ENCODE data around the gene ZNF609.
"Not testable (repeated sequence)": the region's sequence is repeated elsewhere in the genome, so short reads cannot be mapped to it uniquely, and the experiment has no call there.

The ZNF609 gene

DNA sequence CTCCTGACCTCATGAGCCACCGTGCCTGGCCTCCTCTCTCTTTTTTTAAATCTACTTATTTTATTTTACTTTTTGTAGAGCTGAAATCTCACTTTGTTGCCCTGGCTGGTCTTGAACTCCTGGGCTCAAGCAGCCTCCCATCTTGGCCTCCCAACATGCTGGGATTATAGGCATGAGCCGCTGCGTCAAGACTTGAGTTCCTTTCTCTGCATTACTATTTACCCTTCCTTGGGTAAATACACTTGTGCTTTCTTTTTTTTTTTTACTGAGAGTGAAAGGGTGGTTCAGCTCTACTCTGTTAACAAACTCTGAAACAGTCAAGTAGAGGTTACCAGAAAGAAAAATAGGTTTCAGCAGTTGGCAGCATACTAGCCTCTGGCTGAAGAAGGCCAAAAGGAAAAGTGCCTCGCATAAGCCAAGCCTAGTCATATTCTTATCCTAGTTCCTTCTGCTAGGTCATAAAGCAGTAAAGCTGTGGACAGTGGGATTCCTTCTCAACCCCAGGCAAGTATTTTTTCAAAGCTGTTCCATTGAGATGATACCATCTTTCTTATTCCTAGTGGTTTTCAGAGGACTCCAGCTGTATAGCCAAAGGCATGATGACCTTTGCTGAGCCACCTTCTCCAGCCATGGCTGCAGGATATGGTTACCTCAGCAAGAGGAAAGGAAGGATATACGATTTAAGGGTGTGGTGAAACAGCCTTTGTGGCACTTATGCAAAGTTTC is 179.9 kb downstream of the ZNF609 start:
- DNase-seq (ENCODE audit: extremely low read depth in 1 of 2, low read depth in 1 of 2), result no peak

DNA sequence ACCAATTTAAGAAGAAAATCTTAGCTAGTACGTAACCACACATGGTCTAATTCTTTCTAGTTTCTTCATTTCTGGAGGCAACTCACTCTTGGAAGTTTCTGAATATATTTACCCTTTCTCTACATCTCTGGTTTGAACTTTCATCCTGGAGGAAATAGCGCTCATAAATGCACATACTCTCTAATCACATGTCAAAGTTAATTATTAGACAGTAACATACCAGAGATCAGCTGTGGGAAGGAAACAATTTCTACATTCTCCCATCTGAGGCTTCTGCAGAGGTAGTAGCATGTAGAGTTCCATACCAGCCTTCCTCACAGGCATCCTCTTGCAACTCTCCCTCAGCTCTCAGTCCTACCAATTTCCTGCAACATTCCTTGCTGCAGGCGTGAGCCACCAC is 182.5 kb downstream of the ZNF609 start:
- no peak for DNase-seq (ENCODE audit: extremely low read depth in 1 of 2, low read depth in 1 of 2)

DNA sequence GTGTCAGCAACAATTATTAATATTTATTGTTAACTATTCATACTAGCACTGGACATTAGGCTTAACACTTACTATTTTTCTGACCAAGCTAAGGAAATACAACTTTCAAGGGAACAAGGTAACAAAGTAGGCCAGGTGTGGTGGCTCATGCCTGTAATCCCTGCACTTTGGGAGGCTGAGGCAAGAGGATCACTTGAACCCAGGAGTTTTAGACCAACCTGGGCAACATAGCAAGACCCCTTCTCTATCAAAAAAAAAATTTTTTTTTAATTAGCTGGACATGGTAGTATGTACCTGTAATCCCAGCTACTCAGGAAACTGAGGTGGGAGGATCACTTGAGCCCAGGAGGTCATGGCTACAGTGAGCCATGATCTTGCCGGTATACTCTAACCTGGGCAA is 183.3 kb downstream of the ZNF609 start:
- no peak for DNase-seq (ENCODE audit: extremely low read depth in 1 of 2, low read depth in 1 of 2)

DNA sequence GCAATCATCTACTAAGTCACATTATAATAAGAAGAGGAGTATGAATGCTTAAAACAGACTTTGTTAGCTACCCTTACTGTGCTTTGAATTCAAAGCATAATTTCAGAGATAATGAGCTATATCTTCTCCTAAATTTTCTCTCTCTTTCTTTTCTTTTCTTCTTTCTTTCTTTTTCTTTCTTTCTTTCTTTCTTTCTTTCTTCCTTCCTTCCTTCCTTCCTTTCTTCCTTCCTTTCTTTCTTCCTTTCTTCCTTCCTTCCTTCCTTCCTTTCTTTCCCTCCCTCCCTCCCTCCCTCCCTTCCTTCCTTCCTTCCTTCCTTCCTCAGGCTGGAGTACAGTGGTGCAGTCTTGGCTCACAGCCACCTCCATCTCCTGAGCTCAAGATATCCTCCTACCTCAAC is 184.4 kb downstream of the ZNF609 start:
- DNase-seq (ENCODE audit: extremely low read depth in 1 of 2, low read depth in 1 of 2), result not testable (repeated sequence)

DNA sequence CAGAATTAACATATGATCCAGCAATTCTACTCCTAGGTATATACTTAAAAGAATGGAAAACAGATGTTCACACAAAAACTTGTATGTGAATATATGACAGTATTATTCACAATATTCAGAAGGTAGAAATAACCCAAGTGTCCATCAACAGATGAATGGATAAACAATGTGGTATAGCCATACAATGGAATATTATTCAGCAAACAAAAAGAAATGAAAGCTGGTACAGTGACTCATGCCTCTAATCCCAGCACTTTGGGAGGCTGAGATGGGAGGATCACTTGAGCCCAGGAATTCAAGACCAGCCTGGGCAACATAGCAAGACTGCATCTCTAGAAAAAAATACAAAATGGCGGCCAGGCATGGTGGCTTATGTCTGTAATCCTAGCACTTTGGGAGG is 185.6 kb downstream of the ZNF609 start:
- no peak for DNase-seq (ENCODE audit: extremely low read depth in 1 of 2, low read depth in 1 of 2)

DNA sequence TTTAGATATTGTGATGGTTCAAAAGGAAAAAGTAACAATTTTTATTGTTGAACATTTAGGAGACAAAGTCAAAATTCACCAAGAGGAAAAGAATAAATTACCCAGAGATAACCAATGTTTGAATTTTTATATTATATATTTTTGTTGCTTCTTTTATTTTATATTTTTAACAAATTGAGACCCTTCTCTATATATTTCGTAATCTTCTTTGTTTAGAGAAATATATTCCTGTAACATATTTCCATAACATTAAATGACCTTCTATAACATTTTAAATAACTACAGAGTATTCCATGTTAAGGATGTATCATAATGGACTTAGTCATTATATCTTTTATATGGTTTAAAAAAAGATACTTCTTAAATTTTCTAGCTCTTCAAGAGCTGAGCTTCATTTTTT is 187.0 kb downstream of the ZNF609 start:
- DNase-seq (ENCODE audit: extremely low read depth in 1 of 2, low read depth in 1 of 2), result no peak

DNA sequence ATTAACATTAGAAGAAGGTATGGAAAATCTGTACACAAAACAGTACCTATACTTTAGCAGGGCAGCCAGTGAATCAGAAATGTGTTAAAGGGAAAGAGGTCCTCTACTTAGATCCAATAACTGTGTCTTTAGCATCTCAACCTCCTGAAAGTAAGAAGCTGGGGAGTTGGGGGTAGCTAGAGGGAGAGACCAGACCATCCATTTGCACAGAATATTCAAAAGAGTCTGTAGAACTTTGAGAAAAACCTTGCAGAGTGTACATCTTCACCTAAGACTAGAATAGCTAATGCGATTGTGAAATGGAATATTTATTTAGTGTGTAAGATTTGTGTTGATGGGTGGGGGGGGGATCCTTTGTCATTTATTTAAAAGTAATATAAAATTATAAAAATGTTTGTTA is 190.2 kb downstream of the ZNF609 start:
- no peak for DNase-seq (ENCODE audit: extremely low read depth in 1 of 2, low read depth in 1 of 2)

DNA sequence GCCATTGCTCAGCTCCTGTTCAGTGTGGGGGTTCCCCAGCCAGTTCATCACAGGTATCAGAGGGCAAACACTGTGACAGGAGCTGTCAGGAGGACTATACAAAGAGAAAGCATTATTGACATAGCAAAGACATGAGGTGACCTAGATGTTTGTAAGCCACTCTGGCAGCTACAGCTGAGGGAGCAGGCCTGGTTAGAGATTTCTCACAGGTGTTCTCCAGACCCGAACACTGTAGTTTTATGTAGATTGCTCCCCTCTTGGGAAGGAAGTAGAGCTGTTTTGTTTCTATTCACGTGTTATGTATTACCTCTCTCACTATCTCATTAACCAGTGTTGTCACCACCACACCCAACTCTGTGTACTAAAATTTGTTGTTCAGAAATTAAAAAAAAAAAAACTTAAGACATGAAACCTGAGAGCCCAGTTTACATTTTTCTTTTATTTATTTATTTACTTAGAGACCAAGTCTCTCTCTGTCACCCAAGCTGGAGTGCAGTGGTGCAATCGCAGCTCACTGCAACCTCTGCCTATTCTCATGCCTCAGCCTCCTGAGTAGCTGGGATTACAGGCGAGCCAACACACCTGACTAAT is 191.3 kb downstream of the ZNF609 start:
- no peak for DNase-seq (ENCODE audit: extremely low read depth in 1 of 2, low read depth in 1 of 2)

DNA sequence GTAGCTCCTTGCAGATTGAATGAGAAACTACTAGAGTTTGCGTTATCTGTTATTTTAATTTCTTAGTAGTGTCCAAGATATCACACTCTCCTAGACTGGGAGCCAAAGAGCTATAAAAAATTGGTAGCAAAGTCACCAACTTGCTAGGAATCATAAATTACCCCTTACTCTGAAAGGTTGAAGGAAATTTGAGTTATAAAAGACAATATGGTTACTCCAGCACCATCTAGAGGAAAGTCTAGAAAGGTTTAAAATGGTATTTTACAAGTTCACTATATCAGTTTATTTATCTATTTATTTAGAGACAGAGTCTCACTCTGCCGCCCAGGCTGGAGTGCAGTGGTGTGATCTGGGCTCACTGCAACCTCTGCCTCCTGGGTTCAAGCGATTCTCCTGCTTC is 193.4 kb downstream of the ZNF609 start:
- no peak for DNase-seq (ENCODE audit: extremely low read depth in 1 of 2, low read depth in 1 of 2)

DNA sequence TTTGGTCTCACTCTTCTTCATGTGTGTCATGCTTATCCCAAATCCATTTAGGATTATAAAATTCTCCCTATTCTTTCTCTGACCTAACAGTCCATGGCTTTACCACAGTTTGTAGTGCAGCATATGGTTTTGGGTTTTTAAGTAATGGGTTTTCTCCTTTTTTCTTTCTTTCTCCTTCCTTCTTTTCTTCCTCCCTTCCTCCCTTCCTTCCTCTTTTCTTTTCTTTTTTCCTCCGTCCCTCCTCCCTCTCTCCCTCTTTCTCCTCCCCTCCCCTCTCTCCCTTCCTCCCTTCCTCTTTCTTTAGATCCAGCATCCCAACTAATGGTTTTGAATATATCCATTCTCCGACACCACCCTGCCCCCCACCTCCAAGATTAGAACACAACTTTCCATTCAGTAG is 196.1 kb downstream of the ZNF609 start:
- DNase-seq (ENCODE audit: extremely low read depth in 1 of 2, low read depth in 1 of 2), result no peak

DNA sequence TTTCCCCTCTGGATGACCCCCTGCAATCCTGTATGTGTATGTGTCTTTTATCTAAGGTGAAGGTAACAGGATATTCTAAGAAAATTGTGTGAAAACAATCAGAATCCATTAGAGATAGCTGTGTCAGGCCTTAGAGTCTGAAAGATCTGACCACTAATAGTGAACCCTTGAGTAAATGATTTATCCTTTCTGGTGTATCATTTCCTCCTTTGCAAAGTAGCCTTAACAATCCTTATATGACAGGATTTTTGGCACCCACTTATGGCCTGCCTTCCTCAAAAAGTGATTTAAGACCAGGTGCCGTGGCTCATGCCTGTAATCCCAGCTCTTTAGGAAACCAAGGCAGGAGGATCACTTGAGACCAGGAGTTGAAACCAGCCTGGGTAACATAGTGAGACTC is 204.8 kb downstream of the ZNF609 start:
- DNase-seq (ENCODE audit: extremely low read depth in 1 of 2, low read depth in 1 of 2), result no peak

DNA sequence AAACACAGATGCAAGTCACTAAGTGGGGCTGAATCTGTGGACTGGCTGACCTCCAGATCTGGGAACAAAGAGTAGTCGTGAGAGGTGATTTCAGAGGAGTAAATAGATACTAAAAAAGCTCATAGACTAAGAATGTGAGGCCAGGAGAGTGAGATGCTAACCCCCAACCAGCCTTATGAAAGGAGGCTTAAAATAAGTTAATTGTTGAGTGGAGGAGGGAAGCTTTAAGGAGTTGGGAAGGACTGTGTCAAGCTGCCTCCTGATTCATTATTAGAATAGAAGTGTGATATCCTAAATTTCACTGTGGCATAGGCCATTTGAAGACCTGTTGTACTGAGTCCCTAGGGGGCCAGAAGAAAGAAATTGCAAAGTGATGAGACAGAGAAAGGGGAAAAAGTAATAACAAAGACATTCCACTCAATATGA is 207.4 kb downstream of the ZNF609 start:
- no peak for DNase-seq (ENCODE audit: extremely low read depth in 1 of 2, low read depth in 1 of 2)

DNA sequence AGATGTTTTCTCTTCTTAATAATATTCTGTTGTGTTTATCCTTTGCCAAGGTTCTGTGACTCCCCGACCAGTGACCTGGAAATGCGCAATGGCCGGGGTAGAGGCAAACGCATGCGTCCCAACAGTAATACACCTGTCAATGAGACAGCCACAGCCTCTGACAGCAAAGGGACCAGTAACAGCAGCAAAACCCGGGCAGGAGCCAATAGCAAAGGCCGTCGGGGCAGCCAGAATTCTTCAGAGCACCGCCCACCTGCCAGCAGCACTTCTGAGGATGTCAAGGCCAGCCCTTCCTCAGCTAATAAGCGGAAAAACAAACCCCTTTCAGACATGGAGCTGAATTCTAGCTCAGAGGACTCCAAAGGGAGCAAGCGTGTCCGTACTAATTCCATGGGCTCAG is 213.5 kb downstream of the ZNF609 start:
- DNase-seq (ENCODE audit: extremely low read depth in 1 of 2, low read depth in 1 of 2), result no peak

DNA sequence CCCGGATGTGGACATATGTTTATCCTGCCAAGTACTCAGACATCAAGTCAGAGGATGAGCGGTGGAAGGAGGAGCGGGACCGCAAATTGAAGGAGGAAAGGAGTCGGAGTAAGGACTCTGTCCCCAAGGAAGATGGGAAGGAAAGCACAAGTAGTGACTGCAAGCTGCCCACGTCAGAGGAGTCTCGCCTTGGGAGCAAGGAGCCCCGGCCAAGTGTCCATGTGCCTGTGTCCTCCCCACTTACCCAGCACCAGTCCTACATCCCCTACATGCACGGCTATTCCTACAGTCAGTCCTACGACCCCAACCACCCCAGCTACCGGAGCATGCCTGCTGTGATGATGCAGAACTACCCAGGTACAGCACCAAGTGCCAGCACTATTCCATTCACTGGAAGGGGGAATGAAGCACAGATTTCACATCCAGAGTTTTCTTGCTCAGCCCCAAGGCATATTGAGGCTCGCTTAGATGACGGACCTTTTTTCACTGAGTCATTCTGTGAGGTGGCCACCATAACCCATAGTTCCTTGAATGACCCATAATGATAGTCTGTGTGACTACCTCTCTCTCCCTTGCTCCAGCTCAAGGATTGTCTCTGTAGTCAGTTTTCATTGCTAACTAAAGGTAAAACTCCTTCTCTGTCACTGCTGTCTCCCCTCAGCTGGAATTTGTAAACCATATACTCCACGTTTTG is 217.9 kb downstream of the ZNF609 start:
- no peak for DNase-seq (ENCODE audit: extremely low read depth in 1 of 2, low read depth in 1 of 2)

DNA sequence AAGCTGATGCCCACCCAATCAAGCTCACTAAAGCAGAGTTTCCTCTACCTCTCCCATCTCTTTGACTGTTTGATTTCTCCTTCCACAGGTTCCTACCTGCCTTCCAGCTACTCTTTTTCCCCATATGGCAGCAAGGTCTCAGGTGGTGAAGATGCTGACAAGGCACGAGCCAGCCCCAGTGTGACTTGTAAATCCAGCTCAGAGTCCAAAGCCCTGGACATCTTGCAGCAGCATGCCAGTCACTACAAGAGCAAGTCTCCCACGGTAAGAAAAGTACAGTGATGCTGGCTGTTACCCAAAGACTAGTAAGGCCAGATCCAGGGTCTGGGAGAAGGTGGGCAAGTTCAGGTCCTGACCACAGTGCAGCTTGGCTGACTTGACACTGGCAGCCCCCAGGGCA is 219.7 kb downstream of the ZNF609 start:
- DNase-seq (ENCODE audit: extremely low read depth in 1 of 2, low read depth in 1 of 2), result no peak

DNA sequence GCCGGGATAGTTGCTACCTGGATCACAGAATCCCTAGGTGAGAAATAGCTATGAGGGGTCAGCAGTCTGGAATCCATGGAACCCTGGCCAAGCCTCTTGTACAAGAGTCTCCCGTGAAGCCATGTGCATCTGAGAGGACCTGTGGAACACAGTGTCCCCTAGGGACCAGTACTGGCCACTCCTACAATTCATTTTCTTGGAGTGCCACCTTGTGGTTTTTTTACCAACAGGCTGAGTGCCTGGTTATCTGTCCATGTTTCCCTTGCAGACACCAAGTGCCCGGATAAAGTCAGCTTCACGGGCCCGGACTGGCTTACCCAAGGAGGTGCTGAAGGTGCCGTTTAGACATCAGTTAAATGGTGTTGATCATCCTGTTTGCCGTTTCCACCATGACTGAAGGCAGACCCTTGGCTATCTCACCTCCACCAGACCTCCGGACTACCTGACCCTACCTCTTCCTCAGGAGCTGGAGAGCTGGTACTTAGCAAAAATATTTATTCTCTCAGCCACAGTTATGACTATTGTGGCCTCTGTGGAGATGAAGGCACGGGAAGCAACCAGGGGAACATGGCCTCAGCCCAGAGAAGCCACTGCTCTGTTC is 221.1 kb downstream of the ZNF609 start:
- DNase-seq (ENCODE audit: extremely low read depth in 1 of 2, low read depth in 1 of 2), result no peak

DNA sequence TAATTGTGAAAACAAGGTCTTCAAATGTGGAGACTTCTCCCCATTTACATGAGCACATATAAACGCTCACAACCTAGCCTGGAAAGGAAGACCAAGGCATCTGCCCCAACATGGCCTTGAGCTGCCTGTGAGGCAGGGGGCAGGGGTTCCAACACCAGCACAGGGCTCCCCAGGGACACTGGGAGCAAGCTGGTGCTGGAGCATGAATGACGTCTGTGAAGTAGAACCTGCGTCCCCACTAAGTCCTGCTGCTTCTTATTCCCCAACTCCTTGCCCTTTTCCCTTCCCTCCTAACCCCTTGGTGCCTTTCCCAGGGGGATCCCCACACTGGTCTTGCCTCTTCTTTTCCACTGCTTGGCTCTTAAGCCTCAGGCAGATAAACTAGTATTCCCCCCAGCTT is 221.9 kb downstream of the ZNF609 start:
- no peak for DNase-seq (ENCODE audit: extremely low read depth in 1 of 2, low read depth in 1 of 2)

DNA sequence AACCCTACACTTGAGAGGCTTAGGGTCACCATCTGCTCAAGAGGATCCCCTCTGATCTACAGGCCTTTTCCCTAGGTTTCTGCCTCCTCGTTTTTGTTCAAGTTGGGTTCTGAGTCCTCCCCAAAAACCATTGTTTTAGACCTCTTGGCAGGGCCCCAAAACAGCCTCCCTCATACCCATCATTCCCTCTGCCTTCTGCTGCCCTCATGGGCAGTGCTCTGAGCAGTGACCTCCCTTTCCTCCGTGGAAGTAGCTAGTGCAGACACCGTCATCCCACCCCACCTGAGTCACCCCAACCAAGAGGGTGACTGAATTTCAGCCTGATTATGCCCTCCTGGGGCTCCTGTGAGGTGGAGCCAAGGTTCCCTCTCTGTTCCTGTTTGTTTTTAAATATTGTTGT is 223.0 kb downstream of the ZNF609 start:
- DNase-seq (ENCODE audit: extremely low read depth in 1 of 2, low read depth in 1 of 2), result no peak

DNA sequence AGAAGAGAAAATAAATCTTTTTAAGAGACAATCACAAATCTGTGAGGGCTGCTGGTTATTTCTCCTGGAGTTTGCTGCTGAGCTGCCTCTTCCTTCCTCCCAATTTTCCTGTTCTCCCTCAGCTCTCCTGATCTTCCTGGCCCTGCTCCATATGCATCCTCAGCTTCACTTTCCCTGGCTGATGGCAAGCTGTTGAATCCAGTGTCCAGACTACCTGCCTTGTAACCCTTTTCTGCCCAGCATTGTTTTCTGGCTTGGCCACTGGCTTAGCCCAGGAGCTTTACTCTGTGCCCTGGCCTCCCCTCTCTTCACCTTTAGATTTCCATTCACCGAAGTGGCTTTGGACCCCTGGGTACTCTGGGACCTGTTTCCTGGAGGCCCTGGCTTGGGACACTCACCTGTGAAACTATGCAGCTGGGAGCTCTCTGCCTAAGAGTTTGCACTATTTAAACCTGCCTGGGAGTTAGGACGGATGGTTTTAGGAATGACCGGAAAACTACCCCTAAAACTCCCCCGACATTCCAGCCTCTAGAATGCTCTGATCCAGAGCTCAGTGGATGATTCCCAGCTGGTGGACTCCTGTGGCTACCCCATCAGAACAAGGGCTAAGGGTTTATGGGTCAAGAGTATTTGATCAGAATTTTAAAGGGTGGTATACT is 225.0 kb downstream of the ZNF609 start:
- DNase-seq (ENCODE audit: extremely low read depth in 1 of 2, low read depth in 1 of 2), result no peak

DNA sequence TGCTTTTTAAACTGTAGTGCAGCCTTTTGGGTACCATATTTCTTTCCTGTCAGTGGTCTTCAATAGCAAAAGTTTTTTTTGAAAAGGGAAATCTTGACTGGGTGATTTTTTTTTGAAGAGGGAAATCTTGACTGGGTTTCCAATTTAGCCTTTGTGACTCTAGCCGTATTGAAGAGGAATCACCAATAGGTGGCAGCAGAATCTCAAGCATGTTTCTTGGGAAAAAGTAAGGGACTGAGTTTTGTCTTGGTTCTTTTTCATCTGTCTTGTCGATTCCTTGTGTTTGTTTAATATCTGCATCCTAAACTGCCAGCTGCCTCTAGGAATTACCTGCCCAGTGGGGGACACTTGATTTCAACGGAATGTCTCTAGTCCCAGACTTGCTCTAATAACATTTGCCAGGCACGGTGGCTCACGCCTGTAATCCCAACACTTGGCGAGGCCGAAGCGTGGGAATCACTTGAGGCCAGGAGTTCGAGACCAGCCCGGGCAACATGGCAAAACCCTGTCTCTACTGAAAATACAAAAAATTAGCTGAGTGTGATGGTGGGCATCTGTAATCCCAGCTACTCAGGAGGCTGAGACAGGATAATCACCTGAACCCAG is 225.9 kb downstream of the ZNF609 start:
- no peak for DNase-seq (ENCODE audit: extremely low read depth in 1 of 2, low read depth in 1 of 2)

DNA sequence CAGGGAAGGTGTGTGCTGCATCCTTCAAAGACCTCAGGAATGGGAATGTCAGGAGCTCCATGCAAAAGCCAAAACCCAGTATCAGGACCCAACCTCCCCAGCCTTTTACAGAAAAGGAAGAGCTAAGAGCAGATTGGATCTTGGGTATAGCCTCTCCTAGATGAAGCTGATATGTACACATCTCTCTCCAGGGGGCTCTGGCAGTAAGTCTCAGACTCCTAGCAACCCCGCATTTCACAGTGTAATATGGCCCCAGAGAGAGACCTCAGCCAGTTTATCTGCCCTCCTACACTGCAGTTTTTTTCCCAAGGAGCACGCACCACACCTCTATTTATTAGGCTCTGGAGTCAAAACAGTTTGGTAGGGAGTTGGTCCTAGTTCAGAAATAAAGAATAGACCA is 226.8 kb downstream of the ZNF609 start:
- DNase-seq (ENCODE audit: extremely low read depth in 1 of 2, low read depth in 1 of 2), result no peak
